Right renal pelvis (tissue), 4 donors: Measurements from ENCODE around the gene ZNF627. TPM values are rescaled to one million over a fixed set of nuclear protein-coding genes. Genes with fewer than 3 reads are reported as not detected.
"Not testable (repeated sequence)": the region's sequence is repeated elsewhere in the genome, so short reads cannot be mapped to it uniquely, and the experiment has no call there.

ENCODE experiments used
- DNase-seq, 4 donors: peaks; one replicate each; pipeline ENCODE4 v3.0.0-alpha.2; 2013; ENCODE audit warnings: low read depth in 4 of 4, low spot score in 3 of 4, missing footprints in 1 of 4
- polyA plus RNA-seq, 4 donors: library from polyadenylated mRNA; unstranded; fragments of 120-200 nt; gene quantifications; one replicate each; pipeline ENCODE4 v1.2.1, GENCODE V29; 2013; ENCODE audit not compliant: insufficient read length in 4 of 4

Gene ZNF627
- polyA plus RNA-seq, result 10 to 100 TPM; 40.8 to 54.1 (median 46.2) TPM

- DNase-seq, result peak; percentile 97 to 98 (median 98)
Observed at GRCh38 chr19:11597202-11598102, at the start of gene ZNF627. ZNF627 (plus strand) TSS chr19:11597483; CDS start chr19:11597628, 145 bp downstream.

- no peak for DNase-seq
Observed at GRCh38 chr19:11547929-11548700, 49.2 kb upstream of the ZNF627 start.

- no peak for DNase-seq
Observed at GRCh38 chr19:11549386-11549953, 47.8 kb upstream of the ZNF627 start.

GRCh38 chr19:11550265-11550664 is 47.0 kb upstream of the ZNF627 start:
- DNase-seq, result no peak

GRCh38 chr19:11551603-11552235 is 45.6 kb upstream of the ZNF627 start:
- DNase-seq, result no peak

- DNase-seq, result no peak
Observed at GRCh38 chr19:11552666-11553372, 44.5 kb upstream of the ZNF627 start.

GRCh38 chr19:11554160-11554559 is 43.1 kb upstream of the ZNF627 start:
- DNase-seq, result no peak

- DNase-seq, result no peak
Observed at GRCh38 chr19:11555246-11555645, 42.0 kb upstream of the ZNF627 start.

GRCh38 chr19:11556634-11557420 is 40.5 kb upstream of the ZNF627 start:
- DNase-seq, result no peak

- DNase-seq, result peak; percentile 95 to 97 (median 97)
Observed at GRCh38 chr19:11558881-11559828, 38.1 kb upstream of the ZNF627 start, which contains the start of gene ELOF1. ELOF1 (minus strand) TSS chr19:11559230; CDS start chr19:11554347, 4,883 bp downstream.

- DNase-seq, result peak in 1 of 4 donors; percentile 54
Observed at GRCh38 chr19:11560404-11561051, 36.8 kb upstream of the ZNF627 start.

GRCh38 chr19:11563532-11563931 is 33.8 kb upstream of the ZNF627 start:
- no peak for DNase-seq

GRCh38 chr19:11564082-11564807 is 33.0 kb upstream of the ZNF627 start:
- DNase-seq, result not testable (repeated sequence)

GRCh38 chr19:11565649-11565980 is 31.7 kb upstream of the ZNF627 start:
- not testable (repeated sequence) for DNase-seq

- no peak for DNase-seq
Observed at GRCh38 chr19:11566164-11566563, 31.1 kb upstream of the ZNF627 start.

- DNase-seq, result no peak
Observed at GRCh38 chr19:11570039-11570462, 27.2 kb upstream of the ZNF627 start.

GRCh38 chr19:11573354-11573753 is 23.9 kb upstream of the ZNF627 start:
- not testable (repeated sequence) for DNase-seq
